KMS-11 (cell line): ENCODE results near the gene PSMD6.

Experiments
- H2AFZ ChIP-seq: fragments of 200-600 bp; sonication (generic); 2 replicates; pipeline ENCODE4 v1.6.1; 2016; ENCODE audit warnings: antibody characterized with exemption, mixed run types, low read depth
- H3K27ac ChIP-seq: fragments of 200-600 bp; sonication (generic); 2 replicates; pipeline ENCODE4 v1.6.1; 2016; ENCODE audit warnings: mild to moderate bottlenecking, mixed run types
- H3K27me3 ChIP-seq: fragments of 200-600 bp; sonication (generic); 2 replicates; pipeline ENCODE4 v1.6.1; 2017; ENCODE audit warnings: mild to moderate bottlenecking, low read depth, mixed run types, moderate library complexity; ENCODE audit not compliant: insufficient read depth
- H3K36me3 ChIP-seq: fragments of 200-600 bp; sonication (generic); 2 replicates; pipeline ENCODE4 v1.6.1; 2017; ENCODE audit warnings: mild to moderate bottlenecking, mixed run types; ENCODE audit not compliant: insufficient read depth
- H3K4me1 ChIP-seq: fragments of 200-600 bp; sonication (generic); 2 replicates; pipeline ENCODE4 v1.6.1; 2016; ENCODE audit warnings: mild to moderate bottlenecking, low read depth, mixed run types; ENCODE audit not compliant: poor library complexity, severe bottlenecking
- H3K4me2 ChIP-seq: fragments of 200-600 bp; sonication (generic); 2 replicates; pipeline ENCODE4 v1.7.0; 2016; ENCODE audit warnings: mild to moderate bottlenecking, mixed run types
- H3K4me3 ChIP-seq: fragments of 200-600 bp; sonication (generic); IDR thresholded peaks from 2 replicates; pipeline ENCODE4 v1.6.1; 2017; ENCODE audit warnings: low read depth, low read length, mixed read lengths; ENCODE audit not compliant: insufficient read depth
- H3K79me2 ChIP-seq: fragments of 200-600 bp; sonication (generic); 2 replicates; pipeline ENCODE4 v1.6.1; 2016; ENCODE audit warnings: low read depth, mixed run types; ENCODE audit not compliant: insufficient read depth
- H3K9ac ChIP-seq: fragments of 200-600 bp; sonication (generic); 2 replicates; pipeline ENCODE4 v1.6.1; 2016; ENCODE audit warnings: mild to moderate bottlenecking, mixed run types
- H4K20me1 ChIP-seq: fragments of 200-600 bp; sonication (generic); 2 replicates; pipeline ENCODE4 v1.6.1; 2016; ENCODE audit warnings: mild to moderate bottlenecking, mixed run types; ENCODE audit not compliant: insufficient read depth
- TF ChIP-seq, protein P1 (sequence below): fragments of 200-600 bp; sonication (generic); conservative IDR thresholded peaks from 2 replicates; pipeline ENCODE4 v1.6.1; 2017; ENCODE audit warnings: low read depth, mild to moderate bottlenecking, antibody characterized with exemption, low read length, moderate library complexity, mixed read lengths

PSMD6 gene

DNA sequence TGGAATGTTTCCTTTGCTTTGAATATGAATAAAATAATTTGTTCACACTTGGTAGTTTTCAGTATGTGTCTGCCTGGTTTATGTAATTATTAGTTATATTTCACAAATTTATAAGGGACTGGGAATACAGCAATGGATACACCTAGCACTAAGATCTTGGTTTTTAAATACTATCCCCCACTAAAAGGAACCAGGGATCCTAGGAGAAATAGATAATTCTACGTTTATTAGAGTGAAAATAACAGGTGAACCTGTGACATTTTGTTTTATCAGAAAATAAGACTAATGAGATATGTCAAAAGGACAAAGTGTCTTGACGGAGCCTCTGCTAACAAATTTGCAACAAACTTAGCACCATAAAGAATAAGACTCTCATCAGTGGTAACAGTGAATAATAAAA lies 3.4 kb downstream of the PSMD6 start:
- Histone ChIP-seq H3K4me2 (no peak overlapping the region), H3K4me3 (no peak overlapping the region)

DNA sequence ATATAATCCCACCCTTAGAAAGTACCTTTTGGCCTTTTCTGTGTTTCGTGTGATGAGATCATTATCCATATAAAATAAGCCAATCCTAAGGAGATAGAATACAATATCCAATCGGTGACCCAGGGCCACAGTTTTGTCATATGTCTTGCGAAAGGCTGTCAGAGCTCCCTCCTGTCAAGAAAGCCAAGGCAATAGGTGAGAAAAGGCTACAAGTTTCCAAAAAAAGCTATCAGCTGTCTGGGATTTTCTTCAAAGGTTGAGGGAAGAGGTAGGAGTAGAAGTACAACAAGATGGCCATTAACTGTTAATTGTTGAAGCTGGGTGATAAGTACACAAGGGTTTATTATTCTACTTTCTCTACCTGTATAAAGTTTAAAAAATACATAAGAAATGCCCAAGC lies 4.0 kb downstream of the PSMD6 start:
- H3K79me2 ChIP-seq = peaks cover 19% of the 10 kb centered on the region
- H3K4me1 ChIP-seq = peaks cover 17% of the 10 kb centered on the region
- H2AFZ ChIP-seq = no peak overlapping the region
- no peaks in the 10 kb centered on the region for H3K27me3 ChIP-seq
- no peaks in the 10 kb centered on the region for H3K36me3 ChIP-seq
- TF ChIP-seq, protein P1, sequence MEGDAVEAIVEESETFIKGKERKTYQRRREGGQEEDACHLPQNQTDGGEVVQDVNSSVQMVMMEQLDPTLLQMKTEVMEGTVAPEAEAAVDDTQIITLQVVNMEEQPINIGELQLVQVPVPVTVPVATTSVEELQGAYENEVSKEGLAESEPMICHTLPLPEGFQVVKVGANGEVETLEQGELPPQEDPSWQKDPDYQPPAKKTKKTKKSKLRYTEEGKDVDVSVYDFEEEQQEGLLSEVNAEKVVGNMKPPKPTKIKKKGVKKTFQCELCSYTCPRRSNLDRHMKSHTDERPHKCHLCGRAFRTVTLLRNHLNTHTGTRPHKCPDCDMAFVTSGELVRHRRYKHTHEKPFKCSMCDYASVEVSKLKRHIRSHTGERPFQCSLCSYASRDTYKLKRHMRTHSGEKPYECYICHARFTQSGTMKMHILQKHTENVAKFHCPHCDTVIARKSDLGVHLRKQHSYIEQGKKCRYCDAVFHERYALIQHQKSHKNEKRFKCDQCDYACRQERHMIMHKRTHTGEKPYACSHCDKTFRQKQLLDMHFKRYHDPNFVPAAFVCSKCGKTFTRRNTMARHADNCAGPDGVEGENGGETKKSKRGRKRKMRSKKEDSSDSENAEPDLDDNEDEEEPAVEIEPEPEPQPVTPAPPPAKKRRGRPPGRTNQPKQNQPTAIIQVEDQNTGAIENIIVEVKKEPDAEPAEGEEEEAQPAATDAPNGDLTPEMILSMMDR = no peak
- H3K4me3 ChIP-seq = no peak overlapping the region
- no peaks in the 10 kb centered on the region for H4K20me1 ChIP-seq
- no peak overlapping the region for H3K9ac ChIP-seq
- H3K4me2 ChIP-seq = no peak overlapping the region
- no peak overlapping the region for H3K27ac ChIP-seq

More for the DNA sequence above, 3.4 kb downstream of the PSMD6 start:
- Histone ChIP-seq H3K4me1 (peaks cover 17% of the 10 kb centered on the region), H3K9ac (no peak overlapping the region), H2AFZ (no peak overlapping the region), H3K27ac (no peak overlapping the region), H3K36me3 (no peaks in the 10 kb centered on the region), H3K27me3 (no peaks in the 10 kb centered on the region), H4K20me1 (no peaks in the 10 kb centered on the region), H3K79me2 (peaks cover 19% of the 10 kb centered on the region)
- TF ChIP-seq, protein P1 = no peak

- no peak overlapping the region for H2AFZ ChIP-seq
- peaks cover 3% of the 10 kb centered on the region; the same call in 1 of the 2 replicates for H3K36me3 ChIP-seq
- H4K20me1 ChIP-seq = no peaks in the 10 kb centered on the region
- TF ChIP-seq, protein P1 = no peak
- H3K27ac ChIP-seq = no peak overlapping the region
- H3K27me3 ChIP-seq = no peaks in the 10 kb centered on the region
- peaks cover 8% of the 10 kb centered on the region for H3K79me2 ChIP-seq
- no peak overlapping the region for H3K4me3 ChIP-seq
- peaks cover 9% of the 10 kb centered on the region for H3K4me1 ChIP-seq
- no peak overlapping the region for H3K4me2 ChIP-seq
- no peak overlapping the region for H3K9ac ChIP-seq
Observed at GRCh38 chr3:64016941-64017620, 6.2 kb downstream of the PSMD6 start.

GRCh38 chr3:64011685-64012084 lies 11.6 kb downstream of the PSMD6 start:
- no peak overlapping the region for H3K9ac ChIP-seq
- no peaks in the 10 kb centered on the region for H3K27me3 ChIP-seq
- no peak overlapping the region for H3K4me3 ChIP-seq
- H3K36me3 ChIP-seq = peaks cover 9% of the 10 kb centered on the region; the same call in 1 of the 2 replicates
- no peak overlapping the region for H2AFZ ChIP-seq
- peaks cover 17% of the 10 kb centered on the region for H3K4me1 ChIP-seq
- no peaks in the 10 kb centered on the region for H3K79me2 ChIP-seq
- no peak overlapping the region for H3K27ac ChIP-seq
- TF ChIP-seq, protein P1 = no peak
- H4K20me1 ChIP-seq = no peaks in the 10 kb centered on the region
- no peak overlapping the region for H3K4me2 ChIP-seq
